ENCODE data around the gene GRIA4.

DNA sequence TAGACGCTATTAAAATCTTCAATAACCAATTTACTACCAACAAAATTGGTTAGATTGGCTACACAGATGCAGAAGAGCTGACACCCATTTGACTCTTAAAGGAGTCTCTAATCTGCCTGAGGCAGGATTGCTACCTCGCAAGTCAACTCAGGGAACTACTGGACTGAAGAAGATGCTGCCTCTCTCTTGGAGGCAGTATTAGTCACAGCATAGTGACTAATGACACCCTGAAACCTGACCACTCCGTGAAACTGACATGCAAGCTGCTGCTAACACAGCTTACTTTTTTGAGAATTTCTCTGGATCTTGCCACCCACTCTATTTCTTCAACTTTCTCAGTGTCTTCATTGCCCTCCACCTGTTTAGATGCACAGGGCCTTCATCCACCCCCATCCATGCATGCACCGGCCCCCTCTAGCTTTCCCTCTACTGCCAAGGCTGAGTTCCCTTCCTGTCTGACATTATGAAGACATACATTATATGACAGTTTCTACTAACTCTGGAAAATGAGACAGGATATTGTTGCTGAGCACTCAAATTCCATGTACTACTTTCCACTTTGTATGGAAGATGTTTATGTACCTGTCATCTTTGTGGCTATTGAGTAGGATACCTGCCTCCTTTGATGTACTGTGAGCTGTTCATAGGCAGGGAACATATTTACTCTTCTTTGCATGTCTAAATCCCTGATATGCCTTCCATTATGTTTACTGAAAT, 229.0 kb downstream of the GRIA4 start:
- TF ChIP-seq, protein P1, sequence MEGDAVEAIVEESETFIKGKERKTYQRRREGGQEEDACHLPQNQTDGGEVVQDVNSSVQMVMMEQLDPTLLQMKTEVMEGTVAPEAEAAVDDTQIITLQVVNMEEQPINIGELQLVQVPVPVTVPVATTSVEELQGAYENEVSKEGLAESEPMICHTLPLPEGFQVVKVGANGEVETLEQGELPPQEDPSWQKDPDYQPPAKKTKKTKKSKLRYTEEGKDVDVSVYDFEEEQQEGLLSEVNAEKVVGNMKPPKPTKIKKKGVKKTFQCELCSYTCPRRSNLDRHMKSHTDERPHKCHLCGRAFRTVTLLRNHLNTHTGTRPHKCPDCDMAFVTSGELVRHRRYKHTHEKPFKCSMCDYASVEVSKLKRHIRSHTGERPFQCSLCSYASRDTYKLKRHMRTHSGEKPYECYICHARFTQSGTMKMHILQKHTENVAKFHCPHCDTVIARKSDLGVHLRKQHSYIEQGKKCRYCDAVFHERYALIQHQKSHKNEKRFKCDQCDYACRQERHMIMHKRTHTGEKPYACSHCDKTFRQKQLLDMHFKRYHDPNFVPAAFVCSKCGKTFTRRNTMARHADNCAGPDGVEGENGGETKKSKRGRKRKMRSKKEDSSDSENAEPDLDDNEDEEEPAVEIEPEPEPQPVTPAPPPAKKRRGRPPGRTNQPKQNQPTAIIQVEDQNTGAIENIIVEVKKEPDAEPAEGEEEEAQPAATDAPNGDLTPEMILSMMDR (conservative IDR thresholded peaks at IDR 0.05 in 1 of 2, IDR thresholded peaks at IDR 0.05 in 1 of 2; ENCODE audit: low read depth in 1 of 2, low read length in 2 of 2), result no peak
- TF ChIP-seq EZH2 (IDR thresholded peaks at IDR 0.05; ENCODE audit: low read length, missing control alignments), result no peak

All from fibroblast of lung (primary cell).